HepG2 (cell line): ENCODE measurements around the gene MYH9. TPM values are rescaled to one million over a fixed set of nuclear protein-coding genes. Genes with fewer than 3 reads are reported as not detected.

ENCODE experiments used
- ATF7 ChIP-seq, 2 experiments: fragments of 450-650 bp in 1 of 2; sonication (generic) in 1 of 2; formaldehyde crosslinking in 1 of 2; IDR thresholded peaks; 2 replicates each; pipeline versions ENCODE4 v1.4.0 to v1.6.1; 2016 to 2020; ENCODE audit warnings: antibody characterized with exemption in 1 of 2, mild to moderate bottlenecking in 1 of 2, missing genetic modification reagents in 1 of 2
- BATF2 ChIP-seq: sonication (generic); formaldehyde crosslinking; IDR thresholded peaks from 2 replicates; pipeline ENCODE4 v1.8.0; 2022; ENCODE audit warnings: mild to moderate bottlenecking, missing genetic modification reagents, moderate library complexity
- BCL6 ChIP-seq: IDR thresholded peaks from 2 replicates; pipeline ENCODE4 v1.6.1; 2016; ENCODE audit warnings: missing genetic modification reagents, missing compliant biosample characterization
- CCAR2 ChIP-seq: fragments of 200-400 bp; formaldehyde crosslinking; optimal IDR thresholded peaks from 2 replicates; pipeline ENCODE3; 2018; ENCODE audit warnings: low read depth, mild to moderate bottlenecking, low read length, moderate library complexity
- DMTF1 ChIP-seq: sonication (generic); formaldehyde crosslinking; IDR thresholded peaks from 2 replicates; pipeline ENCODE4 v1.4.0; 2020; ENCODE audit warnings: mild to moderate bottlenecking, missing genetic modification reagents
- DRAP1 ChIP-seq: IDR thresholded peaks from 2 replicates; pipeline ENCODE4 v1.6.1; 2016; ENCODE audit warnings: missing genetic modification reagents, missing compliant biosample characterization
- ERF ChIP-seq: IDR thresholded peaks from 2 replicates; pipeline ENCODE4 v1.6.1; 2018; ENCODE audit warnings: missing biosample characterization, missing genetic modification reagents
- FOSL1 ChIP-seq: sonication (generic); formaldehyde crosslinking; IDR thresholded peaks from 2 replicates; pipeline ENCODE4 v1.9.0; 2021; ENCODE audit warnings: missing genetic modification reagents, borderline replicate concordance
- HNRNPK ChIP-seq: fragments of 200-400 bp; formaldehyde crosslinking; IDR thresholded peaks from 2 replicates; pipeline ENCODE4 v1.6.1; 2018; ENCODE audit warnings: low read length, low read depth, moderate library complexity, mild to moderate bottlenecking; ENCODE audit not compliant: poor library complexity, severe bottlenecking
- MED1 ChIP-seq: sonication (generic); formaldehyde crosslinking; IDR thresholded peaks from 2 replicates; pipeline ENCODE4 v1.4.0; 2020; ENCODE audit warnings: missing genetic modification reagents
- NCOA5 ChIP-seq: sonication (generic); formaldehyde crosslinking; IDR thresholded peaks from 2 replicates; pipeline ENCODE4 v1.4.0; 2020; ENCODE audit warnings: missing genetic modification reagents
- NFIC ChIP-seq: IDR thresholded peaks from 2 replicates; pipeline ENCODE4 v1.6.1; 2012; ENCODE audit warnings: mild to moderate bottlenecking, low read length, inconsistent platforms
- SALL1 ChIP-seq: sonication (generic); formaldehyde crosslinking; IDR thresholded peaks from 2 replicates; pipeline ENCODE4 v1.8.0; 2022; ENCODE audit warnings: mild to moderate bottlenecking, missing genetic modification reagents
- ZBTB42 ChIP-seq: sonication (generic); formaldehyde crosslinking; IDR thresholded peaks from 2 replicates; pipeline ENCODE4 v1.5.0; 2020; ENCODE audit warnings: mild to moderate bottlenecking, missing genetic modification reagents
- ZKSCAN5 ChIP-seq: sonication (generic); formaldehyde crosslinking; IDR thresholded peaks from 2 replicates; pipeline ENCODE4 v1.5.1; 2020; ENCODE audit warnings: mild to moderate bottlenecking, missing genetic modification reagents
- ZNF18 ChIP-seq: sonication (generic); formaldehyde crosslinking; IDR thresholded peaks from 2 replicates; pipeline ENCODE4 v1.8.0; 2022; ENCODE audit warnings: mild to moderate bottlenecking, missing genetic modification reagents; ENCODE audit not compliant: insufficient replicate concordance
- ZNF256 ChIP-seq: sonication (generic); formaldehyde crosslinking; conservative IDR thresholded peaks from 2 replicates; pipeline ENCODE4 v1.4.0; 2020; ENCODE audit warnings: missing genetic modification reagents
- ZNF263 ChIP-seq: sonication (generic); formaldehyde crosslinking; IDR thresholded peaks from 2 replicates; pipeline ENCODE4 v1.4.0; 2020; ENCODE audit warnings: missing genetic modification reagents
- ZNF329 ChIP-seq: sonication (generic); formaldehyde crosslinking; IDR thresholded peaks from 2 replicates; pipeline ENCODE4 v1.9.0; 2021; ENCODE audit warnings: low read depth, mild to moderate bottlenecking, missing genetic modification reagents
- ZNF44 ChIP-seq: sonication (generic); formaldehyde crosslinking; IDR thresholded peaks from 2 replicates; pipeline ENCODE4 v1.5.1; 2020; ENCODE audit warnings: mild to moderate bottlenecking, missing genetic modification reagents
- ZNF652 ChIP-seq: IDR thresholded peaks from 2 replicates; pipeline ENCODE4 v1.6.1; 2016; ENCODE audit warnings: low read depth, borderline replicate concordance
- ZNF775 ChIP-seq: sonication (generic); formaldehyde crosslinking; IDR thresholded peaks from 2 replicates; pipeline ENCODE4 v1.4.0; 2020; ENCODE audit warnings: missing genetic modification reagents, mild to moderate bottlenecking, moderate library complexity, borderline replicate concordance
- polyA plus RNA-seq, 8 experiments: library from polyadenylated mRNA; depleted of rRNA in 3 of 8; stranded (reverse) in 7 of 8; unstranded in 1 of 8; fragments of >200 nt; fragmentation: Illumina TruSeq in 4 of 8; extraction: Trizol in 4 of 8; gene quantifications; 2 replicates each; pipeline versions ENCODE4 v1.2.1 to v1.2.3, GENCODE V29; 2011 to 2016; ENCODE audit warnings: low read depth in 4 of 8, missing spikeins in 1 of 8, mixed read lengths in 1 of 8; ENCODE audit not compliant: insufficient read depth in 1 of 8
- total RNA-seq, 5 experiments: library from RNA; depleted of rRNA; stranded (reverse); fragments of >200 nt; fragmentation: Illumina TruSeq; extraction: Trizol; gene quantifications; 2 replicates each; pipeline ENCODE4 v1.2.3, GENCODE V29; 2016; ENCODE audit warnings: low read depth in 1 of 5
- TF ChIP-seq, protein P1 (sequence below): IDR thresholded peaks from 2 replicates; pipeline ENCODE4 v1.6.1; 2012; ENCODE audit warnings: inconsistent platforms
- TF ChIP-seq, protein P2 (sequence below): sonication (generic); formaldehyde crosslinking; IDR thresholded peaks from 2 replicates; pipeline ENCODE4 v1.4.0; 2020; ENCODE audit warnings: mild to moderate bottlenecking, low read depth, missing genetic modification reagents

MYH9 gene
- total and polyA plus RNA-seq, 2 of the 13 experiments (the other 11 are each of a cell fraction or from before 2014, with no cell fraction given) = 50.7 to 98.5 TPM

DNA sequence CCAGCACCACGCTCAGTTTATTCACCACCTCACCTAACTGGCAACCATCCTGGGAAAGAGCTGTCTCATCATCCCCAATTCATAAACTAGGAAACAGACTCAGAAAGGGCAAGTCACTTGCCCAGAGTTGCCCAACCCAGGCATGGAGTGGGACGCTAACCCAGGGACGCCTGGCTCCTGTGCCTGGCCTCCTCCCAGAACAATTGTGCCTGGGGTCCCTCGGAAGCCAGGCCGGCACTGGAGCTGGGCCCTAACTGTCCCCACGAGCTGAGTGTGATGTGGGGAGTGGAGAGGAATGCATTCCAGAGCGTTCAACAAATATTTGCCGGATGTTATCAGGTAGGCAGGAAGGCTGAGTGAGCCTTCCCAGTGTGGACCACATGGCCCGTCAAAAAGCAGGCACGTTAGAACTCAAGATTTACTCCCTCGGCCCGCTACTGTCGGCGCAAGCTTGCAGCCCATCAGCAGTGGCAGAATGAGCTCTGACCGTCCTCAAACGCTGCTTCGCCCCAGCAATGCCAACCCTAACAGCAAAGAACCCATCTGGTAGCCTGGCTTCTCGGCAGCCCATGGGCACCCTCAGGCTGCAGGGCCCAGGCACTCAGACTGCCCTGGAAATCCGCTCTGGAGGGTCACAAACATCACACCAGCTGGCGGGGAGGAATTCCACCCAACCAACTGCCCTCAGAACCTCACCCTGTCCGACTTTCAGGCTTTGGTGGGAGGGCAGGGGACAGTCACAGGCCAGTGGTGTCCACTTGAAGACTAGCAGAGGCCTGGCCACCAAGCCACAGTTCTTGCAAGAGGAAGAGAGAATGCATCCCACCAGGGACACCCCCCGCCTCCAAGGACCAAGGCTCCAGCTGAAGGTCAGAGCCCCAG, 35.6 kb downstream of the MYH9 start (continued):
- peak; percentile 88 for TF ChIP-seq SALL1
- TF ChIP-seq MED1 (CRISPR knock-in tag) = peak; percentile 91
- TF ChIP-seq NFIC = peak; percentile 67; the same call in 1 of the 2 replicates
- TF ChIP-seq ZNF256 = no peak
- TF ChIP-seq ZBTB42 (CRISPR knock-in tag) = no peak
- no peak for TF ChIP-seq ZNF775
- no peak for TF ChIP-seq ATF7 (IDR thresholded peaks at IDR 0.05)
- TF ChIP-seq ATF7 (CRISPR knock-in tag; IDR thresholded peaks at IDR 0.05) = no peak
- no peak; the same call in 1 of the 2 replicates for TF ChIP-seq ZKSCAN5 (CRISPR knock-in tag)
- TF ChIP-seq CCAR2 = no peak
- peak; percentile 22 for TF ChIP-seq ZNF18 (CRISPR knock-in tag)
- TF ChIP-seq, protein P1, sequence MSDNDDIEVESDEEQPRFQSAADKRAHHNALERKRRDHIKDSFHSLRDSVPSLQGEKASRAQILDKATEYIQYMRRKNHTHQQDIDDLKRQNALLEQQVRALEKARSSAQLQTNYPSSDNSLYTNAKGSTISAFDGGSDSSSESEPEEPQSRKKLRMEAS = peak; percentile 97
- peak; percentile 62; the same call in 1 of the 2 replicates for TF ChIP-seq ZNF263
- TF ChIP-seq NCOA5 = no peak
- TF ChIP-seq, protein P2, sequence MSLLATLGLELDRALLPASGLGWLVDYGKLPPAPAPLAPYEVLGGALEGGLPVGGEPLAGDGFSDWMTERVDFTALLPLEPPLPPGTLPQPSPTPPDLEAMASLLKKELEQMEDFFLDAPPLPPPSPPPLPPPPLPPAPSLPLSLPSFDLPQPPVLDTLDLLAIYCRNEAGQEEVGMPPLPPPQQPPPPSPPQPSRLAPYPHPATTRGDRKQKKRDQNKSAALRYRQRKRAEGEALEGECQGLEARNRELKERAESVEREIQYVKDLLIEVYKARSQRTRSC (CRISPR knock-in tag) = no peak
- TF ChIP-seq DMTF1 = no peak
- no peak for TF ChIP-seq ZNF44 (CRISPR knock-in tag)
- TF ChIP-seq FOSL1 (CRISPR knock-in tag) = no peak
- TF ChIP-seq BATF2 = no peak
- peak; percentile 88 for TF ChIP-seq BCL6 (CRISPR knock-in tag)
- TF ChIP-seq ERF (CRISPR knock-in tag) = peak; percentile 65; the same call in 1 of the 2 replicates
- peak; percentile 72; the same call in 1 of the 2 replicates for TF ChIP-seq DRAP1 (CRISPR knock-in tag)
- no peak for TF ChIP-seq HNRNPK
- TF ChIP-seq ZNF329 (CRISPR knock-in tag) = 0 out of 2 replicates have a peak, but pooled peaks have one; percentile 32
- peak; percentile 48; the same call in 1 of the 2 replicates for TF ChIP-seq ZNF652 (CRISPR knock-in tag)
